Neural cell (in vitro differentiated cells): ENCODE data around the gene ADPRHL1. TPM values are rescaled to one million over a fixed set of nuclear protein-coding genes. Genes with fewer than 3 reads are reported as not detected.
"Not testable (repeated sequence)": the region's sequence is repeated elsewhere in the genome, so short reads cannot be mapped to it uniquely, and the experiment has no call there.

Experiments used
- H2AFZ ChIP-seq: fragments of 200-600, 300-800 bp; sonication (generic), shearing (Covaris generic); 2 replicates; pipeline ENCODE4 v1.6.0; 2014; ENCODE audit warnings: low read depth, mild to moderate bottlenecking, antibody characterized with exemption, low read length, moderate library complexity
- H3F3A ChIP-seq: fragments of 200-600 bp; shearing (Covaris generic); 2 replicates; pipeline ENCODE4 v1.6.1; 2016; ENCODE audit warnings: mild to moderate bottlenecking, moderate library complexity, mixed read lengths, antibody characterized with exemption, low read length; ENCODE audit not compliant: insufficient read depth, poor library complexity, severe bottlenecking
- H3K27ac ChIP-seq: fragments of 200-600, 300-800 bp; sonication (generic), shearing (Covaris generic); 2 replicates; pipeline ENCODE4 v1.5.1; 2014; ENCODE audit warnings: mild to moderate bottlenecking, low read length, moderate library complexity
- H3K27me3 ChIP-seq: fragments of 300-800, 200-600 bp; sonication (generic), shearing (Covaris generic); 2 replicates; pipeline ENCODE4 v1.6.0; 2014; ENCODE audit warnings: mild to moderate bottlenecking, low read depth, low read length, moderate library complexity; ENCODE audit not compliant: insufficient read depth
- H3K36me3 ChIP-seq: fragments of 300-800, 200-600 bp; sonication (generic), shearing (Covaris generic); 2 replicates; pipeline ENCODE4 v1.5.1; 2014; ENCODE audit warnings: mild to moderate bottlenecking, antibody characterized with exemption, low read length, moderate library complexity; ENCODE audit not compliant: insufficient read depth
- H3K4me2 ChIP-seq: fragments of 300-800, 200-600 bp; sonication (generic), shearing (Covaris generic); 2 replicates; pipeline ENCODE4 v1.6.0; 2014; ENCODE audit warnings: mild to moderate bottlenecking, low read length
- H3K4me3 ChIP-seq: fragments of 300-800, 200-600 bp; sonication (generic), shearing (Covaris generic); 2 replicates; pipeline ENCODE4 v1.5.1; 2014; ENCODE audit warnings: mild to moderate bottlenecking, low read length, moderate library complexity
- H3K79me2 ChIP-seq: fragments of 200-600 bp; shearing (Covaris generic); replicated peaks from 2 replicates; pipeline ENCODE4 v1.6.0; 2014; ENCODE audit warnings: mild to moderate bottlenecking, low read length, moderate library complexity; ENCODE audit not compliant: insufficient read depth
- H3K9ac ChIP-seq: fragments of 300-800, 200-600 bp; sonication (generic), shearing (Covaris generic); 2 replicates; pipeline ENCODE4 v1.6.1; 2016; ENCODE audit warnings: mild to moderate bottlenecking, low read length, mixed read lengths
- H3K9me2 ChIP-seq: fragments of 200-600 bp; shearing (Covaris generic); 2 replicates; pipeline ENCODE4 v1.6.1; 2016; ENCODE audit warnings: mild to moderate bottlenecking, low read length, mixed read lengths; ENCODE audit not compliant: insufficient read depth
- H3K9me3 ChIP-seq: fragments of 200-600, 300-800 bp; sonication (generic), shearing (Covaris generic); 2 replicates; pipeline ENCODE4 v1.6.1; 2016; ENCODE audit warnings: mild to moderate bottlenecking, mixed run types, low read length, moderate library complexity, mixed read lengths
- H4K20me1 ChIP-seq: fragments of 200-600 bp; shearing (Covaris generic); 2 replicates; pipeline ENCODE4 v1.6.1; 2016; ENCODE audit warnings: mild to moderate bottlenecking, mixed run types; ENCODE audit not compliant: insufficient read depth
- CTCF ChIP-seq: fragments of 450-650 bp; IDR thresholded peaks from 2 replicates; pipeline ENCODE4 v1.5.1; 2014; ENCODE audit warnings: antibody characterized with exemption, mild to moderate bottlenecking, moderate library complexity; ENCODE audit not compliant: poor library complexity, severe bottlenecking
- EP300 ChIP-seq: fragments of 450-650 bp; conservative IDR thresholded peaks from 2 replicates; pipeline ENCODE4 v1.6.1; 2014; ENCODE audit warnings: antibody characterized with exemption, mild to moderate bottlenecking, moderate library complexity; ENCODE audit not compliant: poor library complexity, severe bottlenecking
- EZH2 ChIP-seq: fragments of 200-600, 300-800 bp; shearing (Covaris generic), sonication (generic); IDR thresholded peaks from 2 replicates; pipeline ENCODE4 v1.6.1; 2014; ENCODE audit warnings: antibody characterized with exemption, low read length, borderline replicate concordance, mild to moderate bottlenecking; ENCODE audit not compliant: insufficient read depth, poor library complexity, severe bottlenecking
- MXI1 ChIP-seq: fragments of 450-650 bp; conservative IDR thresholded peaks from 2 replicates; pipeline ENCODE4 v1.6.1; 2014; ENCODE audit warnings: antibody characterized with exemption, mild to moderate bottlenecking; ENCODE audit not compliant: poor library complexity, severe bottlenecking
- POLR2AphosphoS5 ChIP-seq: IDR thresholded peaks from 2 replicates; pipeline ENCODE4 v1.6.1; 2012
- RAD21 ChIP-seq: fragments of 450-650 bp; conservative IDR thresholded peaks from 2 replicates; pipeline ENCODE4 v1.6.1; 2014; ENCODE audit warnings: antibody characterized with exemption, mild to moderate bottlenecking, moderate library complexity
- REST ChIP-seq: IDR thresholded peaks from 2 replicates; pipeline ENCODE4 v1.6.1; 2012; ENCODE audit warnings: borderline replicate concordance
- SMC3 ChIP-seq: fragments of 450-650 bp; conservative IDR thresholded peaks from 2 replicates; pipeline ENCODE4 v1.6.1; 2014; ENCODE audit warnings: antibody characterized with exemption, mild to moderate bottlenecking, moderate library complexity; ENCODE audit not compliant: poor library complexity
- TAF1 ChIP-seq: IDR thresholded peaks from 2 replicates; pipeline ENCODE4 v1.6.1; 2012; ENCODE audit warnings: low read depth
- polyA plus RNA-seq: library from polyadenylated mRNA; depleted of rRNA; stranded (reverse); fragments of >200 nt; gene quantifications from 2 replicates; pipeline ENCODE4 v1.2.3, GENCODE V29; 2014

The ADPRHL1 gene
- polyA plus RNA-seq, 1 donor from 2014 or later = 1.1 TPM

DNA sequence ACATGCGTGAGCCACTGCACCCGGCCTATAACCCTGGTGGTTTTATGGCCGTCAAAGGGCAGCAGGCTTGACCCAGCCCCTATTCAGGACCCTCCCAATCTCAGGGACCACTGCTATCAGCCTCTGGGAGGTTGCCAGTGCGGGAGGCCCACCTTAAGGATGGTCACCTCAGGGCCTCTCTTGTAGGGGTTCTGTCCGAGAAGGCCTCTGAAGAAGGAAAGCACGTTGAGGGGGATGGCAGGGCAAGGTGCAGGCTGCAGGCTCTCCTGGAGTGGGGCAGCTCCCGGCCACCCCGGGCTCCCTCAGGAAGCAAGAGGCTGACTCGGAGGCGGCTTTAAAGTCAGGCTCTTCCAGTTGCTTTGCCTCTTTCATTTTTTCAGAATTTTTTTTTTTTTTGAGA lies 83.4 kb downstream of the ADPRHL1 start:
- no peaks in the 10 kb centered on the region for H3K79me2 ChIP-seq
- TF ChIP-seq CTCF = no peak
- H3K27me3 ChIP-seq = no peaks in the 10 kb centered on the region
- no peaks in the 10 kb centered on the region for H3K36me3 ChIP-seq
- H3K4me2 ChIP-seq = no peak overlapping the region
- H3K9ac ChIP-seq = no peak overlapping the region
- no peak overlapping the region for H3K27ac ChIP-seq
- no peaks in the 10 kb centered on the region for H3K9me3 ChIP-seq
- H4K20me1 ChIP-seq = no peaks in the 10 kb centered on the region
- no peaks in the 10 kb centered on the region for H3K9me2 ChIP-seq
- H3K4me3 ChIP-seq = no peak overlapping the region
- H2AFZ ChIP-seq = no peak overlapping the region
- no peaks in the 10 kb centered on the region for H3F3A ChIP-seq

GRCh38 chr13:113369189-113369588 lies 84.1 kb downstream of the ADPRHL1 start:
- TF ChIP-seq TAF1 (no peak), EP300 (no peak), EZH2 (no peak)
- no peak overlapping the region for H3K4me2 ChIP-seq
- no peaks in the 10 kb centered on the region for H3F3A ChIP-seq
- no peaks in the 10 kb centered on the region for H3K27me3 ChIP-seq
- H3K79me2 ChIP-seq = no peaks in the 10 kb centered on the region
- H3K4me3 ChIP-seq = no peak overlapping the region
- H3K9ac ChIP-seq = no peak overlapping the region
- no peaks in the 10 kb centered on the region for H3K9me3 ChIP-seq
- H4K20me1 ChIP-seq = no peaks in the 10 kb centered on the region
- no peak overlapping the region for H2AFZ ChIP-seq
- H3K9me2 ChIP-seq = no peaks in the 10 kb centered on the region
- H3K36me3 ChIP-seq = no peaks in the 10 kb centered on the region
- H3K27ac ChIP-seq = no peak overlapping the region

DNA sequence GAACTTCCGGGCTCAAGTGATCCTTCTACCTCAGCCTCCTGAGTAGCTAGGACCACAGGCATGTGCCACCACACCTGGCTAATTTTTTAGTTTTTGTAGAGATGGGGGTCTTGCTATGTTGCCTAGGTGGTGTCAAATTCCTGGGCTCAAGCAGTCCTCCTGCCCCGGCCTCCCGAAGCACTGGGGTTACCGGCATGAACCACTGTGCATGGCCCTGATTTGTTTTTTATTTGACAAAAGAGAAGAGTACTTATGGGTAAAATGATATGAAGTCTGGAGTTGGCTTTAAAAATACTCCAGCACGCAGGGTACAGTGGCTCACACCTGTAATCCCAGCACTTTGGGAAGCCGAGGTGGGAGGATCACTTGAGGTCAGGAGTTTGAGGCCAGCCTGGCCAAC lies 84.9 kb downstream of the ADPRHL1 start:
- not testable (repeated sequence) for H2AFZ ChIP-seq, H3K27me3 ChIP-seq, H3F3A ChIP-seq, H3K9ac ChIP-seq, H3K9me3 ChIP-seq, H3K79me2 ChIP-seq, H3K4me2 ChIP-seq, H3K27ac ChIP-seq, H3K9me2 ChIP-seq, H3K36me3 ChIP-seq, H3K4me3 ChIP-seq, H4K20me1 ChIP-seq

- no peak for TF ChIP-seq EZH2
- TF ChIP-seq SMC3 = no peak
- TF ChIP-seq POLR2AphosphoS5 = no peak
- no peak for TF ChIP-seq EP300
- TF ChIP-seq CTCF = no peak
- TF ChIP-seq TAF1 = no peak
- TF ChIP-seq MXI1 = no peak
- TF ChIP-seq REST = no peak
- TF ChIP-seq RAD21 = no peak
- H3F3A ChIP-seq = no peaks in the 10 kb centered on the region
- H3K27ac ChIP-seq = no peak overlapping the region
- H4K20me1 ChIP-seq = no peaks in the 10 kb centered on the region
- no peaks in the 10 kb centered on the region for H3K9me2 ChIP-seq
- H3K79me2 ChIP-seq = no peaks in the 10 kb centered on the region
- H3K36me3 ChIP-seq = no peaks in the 10 kb centered on the region
- H3K9ac ChIP-seq = no peak overlapping the region
- no peak overlapping the region for H3K4me3 ChIP-seq
- H2AFZ ChIP-seq = no peak overlapping the region
- no peaks in the 10 kb centered on the region for H3K9me3 ChIP-seq
- H3K4me2 ChIP-seq = no peak overlapping the region
- H3K27me3 ChIP-seq = peaks cover 8% of the 10 kb centered on the region
Observed at GRCh38 chr13:113367771-113368170, 85.5 kb downstream of the ADPRHL1 start.
